WI38 (cell line): ENCODE measurements around the gene MAPT.

Source experiments
- H3K4me3 ChIP-seq: 2 replicates; pipeline ENCODE4 v1.5.1; 2011; ENCODE audit warnings: low read depth, mild to moderate bottlenecking, control low read depth, low read length
- CTCF ChIP-seq: IDR thresholded peaks from 2 replicates; pipeline ENCODE4 v1.5.1; 2012; ENCODE audit warnings: low read depth, mild to moderate bottlenecking, control low read depth, low read length

Gene MAPT

GRCh38 chr17:45979137-45979536, 84.8 kb downstream of the MAPT start:
- TF ChIP-seq CTCF: no peak
- no peak overlapping the region for H3K4me3 ChIP-seq

DNA sequence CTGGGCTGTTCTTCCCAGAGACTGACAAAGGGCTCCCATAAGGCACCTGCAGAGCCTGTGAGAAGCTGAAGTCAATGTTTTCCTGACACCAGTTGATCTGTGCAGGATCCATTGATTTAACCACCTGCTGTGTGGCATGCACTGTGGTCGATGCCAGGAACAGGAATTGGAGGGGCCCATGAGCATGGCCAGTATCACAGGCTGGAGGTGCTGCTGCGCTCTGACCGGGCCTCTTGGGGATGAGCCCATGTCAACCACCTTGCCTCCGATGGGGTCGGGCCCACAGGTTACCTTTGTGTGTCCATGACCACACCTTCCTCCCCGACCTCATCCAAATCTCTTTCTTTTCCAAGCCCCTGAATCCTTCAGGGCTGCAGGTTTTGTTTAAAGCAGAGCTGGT, 86.5 kb downstream of the MAPT start:
- no peak overlapping the region for H3K4me3 ChIP-seq
- no peak for TF ChIP-seq CTCF

- no peak for TF ChIP-seq CTCF
- no peak overlapping the region for H3K4me3 ChIP-seq
Observed at GRCh38 chr17:45981306-45981705, 87.0 kb downstream of the MAPT start.

GRCh38 chr17:45982791-45983613, 88.6 kb downstream of the MAPT start:
- no peak for TF ChIP-seq CTCF
- H3K4me3 ChIP-seq: no peak overlapping the region

GRCh38 chr17:45983614-45984310, 89.4 kb downstream of the MAPT start:
- TF ChIP-seq CTCF: no peak
- H3K4me3 ChIP-seq: no peak overlapping the region

DNA sequence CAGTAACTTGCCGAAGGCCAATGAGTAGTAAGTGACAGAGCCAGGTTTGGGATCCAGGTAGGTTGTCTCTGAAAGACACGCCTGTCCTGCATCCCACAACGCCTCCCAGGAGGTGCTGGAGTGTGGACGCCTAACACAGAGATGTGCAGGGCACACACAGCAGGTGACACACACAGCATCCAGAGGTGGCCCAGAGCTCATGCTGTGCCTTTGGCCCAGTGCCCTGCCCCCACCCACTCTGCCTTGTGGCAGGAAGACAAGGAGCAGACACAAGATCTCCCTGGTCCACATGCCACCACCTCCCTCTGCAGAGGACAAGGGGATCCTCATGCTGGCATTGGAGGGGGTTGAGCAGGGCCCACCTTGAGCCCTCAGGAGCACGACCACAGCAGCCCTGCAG, 90.0 kb downstream of the MAPT start:
- H3K4me3 ChIP-seq: no peak overlapping the region
- no peak for TF ChIP-seq CTCF

DNA sequence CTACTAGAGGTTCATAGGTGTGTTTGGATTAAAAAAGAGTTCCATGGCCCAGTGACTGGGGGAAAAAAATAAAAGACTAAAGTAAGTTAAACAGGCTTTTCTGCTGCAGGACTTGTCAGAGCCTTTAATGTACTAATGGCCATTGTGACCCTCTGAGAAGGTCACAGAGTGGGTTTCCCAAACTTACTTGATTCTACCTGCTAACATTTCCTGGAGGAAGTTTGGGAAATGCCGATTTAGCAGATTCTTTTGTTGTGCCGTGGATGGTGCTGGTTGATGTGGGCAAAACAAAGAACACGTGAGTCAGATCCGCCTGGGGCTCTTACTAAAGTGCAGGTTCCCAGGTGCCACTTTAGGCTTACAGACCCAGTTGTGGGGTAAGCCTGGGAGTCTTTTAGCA, 91.1 kb downstream of the MAPT start:
- no peak for TF ChIP-seq CTCF
- no peak overlapping the region for H3K4me3 ChIP-seq
